SK-N-MC (cell line): Measurements from ENCODE around the gene NEUROD2.

Experiments used
- DNase-seq: peaks from one replicate; pipeline ENCODE4 v3.0.0-alpha.2; 2011; ENCODE audit warnings: low read depth, low spot score
- H3K27ac ChIP-seq: fragments of 200-600 bp; sonication (generic); 2 replicates; pipeline ENCODE4 v1.5.1; 2016; ENCODE audit warnings: mixed run types
- H3K36me3 ChIP-seq: fragments of 200-600 bp; sonication (generic); 2 replicates; pipeline ENCODE4 v1.6.1; 2017; ENCODE audit warnings: antibody characterized with exemption, low read length, mixed read lengths; ENCODE audit not compliant: insufficient read depth
- H3K4me3 ChIP-seq: fragments of 200-600 bp; sonication (generic); 2 replicates; pipeline ENCODE4 v1.5.1; 2016
- H3K9ac ChIP-seq: fragments of 200-600 bp; sonication (generic); 2 replicates; pipeline ENCODE4 v1.8.0; 2017; ENCODE audit warnings: mixed run types, mixed read lengths; ENCODE audit not compliant: insufficient read length
- H3K9me3 ChIP-seq: fragments of 200-600 bp; sonication (generic); 2 replicates; pipeline ENCODE4 v1.6.1; 2017; ENCODE audit warnings: low read depth, mild to moderate bottlenecking, antibody characterized with exemption, low read length, moderate library complexity, mixed read lengths
- EZH2 ChIP-seq: fragments of 200-600 bp; sonication (generic); IDR thresholded peaks from one replicate; pipeline ENCODE4 v1.6.1; 2017; ENCODE audit warnings: antibody characterized with exemption
- FOXP2 ChIP-seq: optimal IDR thresholded peaks from 2 replicates; pipeline ENCODE3; 2011; ENCODE audit warnings: mild to moderate bottlenecking, moderate library complexity; ENCODE audit not compliant: insufficient read depth; ENCODE audit errors: extremely low read length, control extremely low read depth
- POLR2AphosphoS5 ChIP-seq: IDR thresholded peaks from 2 replicates; pipeline ENCODE4 v1.6.1; 2012; ENCODE audit warnings: mild to moderate bottlenecking, low read depth, low read length, borderline replicate concordance

NEUROD2 gene

GRCh38 chr17:39647256-39647655 is 39.5 kb upstream of the NEUROD2 start:
- TF ChIP-seq FOXP2 (no peak), POLR2AphosphoS5 (no peak), EZH2 (no peak)
- H3K27ac ChIP-seq = no peak overlapping the region
- H3K36me3 ChIP-seq = no peaks in the 10 kb centered on the region
- H3K9me3 ChIP-seq = no peaks in the 10 kb centered on the region
- no peak overlapping the region for H3K4me3 ChIP-seq
- H3K9ac ChIP-seq = no peak overlapping the region
- DNase-seq = no peak

GRCh38 chr17:39643271-39643670 is 35.6 kb upstream of the NEUROD2 start:
- TF ChIP-seq FOXP2 = no peak
- no peak for TF ChIP-seq POLR2AphosphoS5
- no peak for TF ChIP-seq EZH2
- Histone ChIP-seq H3K36me3 (no peaks in the 10 kb centered on the region), H3K4me3 (no peak overlapping the region), H3K9me3 (no peaks in the 10 kb centered on the region), H3K27ac (no peak overlapping the region), H3K9ac (no peak overlapping the region)
- DNase-seq = no peak

- Histone ChIP-seq H3K27ac (no peak overlapping the region), H3K9me3 (no peaks in the 10 kb centered on the region), H3K36me3 (no peaks in the 10 kb centered on the region), H3K9ac (no peak overlapping the region), H3K4me3 (no peak overlapping the region)
- no peak for DNase-seq
- TF ChIP-seq FOXP2 (no peak), POLR2AphosphoS5 (no peak), EZH2 (no peak)
Measured at GRCh38 chr17:39642291-39643074, 34.8 kb upstream of the NEUROD2 start.

GRCh38 chr17:39641883-39642282 is 34.2 kb upstream of the NEUROD2 start:
- Histone ChIP-seq H3K27ac (no peak overlapping the region), H3K9me3 (no peaks in the 10 kb centered on the region), H3K9ac (no peak overlapping the region), H3K4me3 (no peak overlapping the region), H3K36me3 (no peaks in the 10 kb centered on the region)
- no peak for DNase-seq
- TF ChIP-seq POLR2AphosphoS5 (no peak), EZH2 (no peak), FOXP2 (no peak)

GRCh38 chr17:39641097-39641496 is 33.4 kb upstream of the NEUROD2 start:
- no peaks in the 10 kb centered on the region for H3K9me3 ChIP-seq
- TF ChIP-seq POLR2AphosphoS5 (no peak), EZH2 (no peak), FOXP2 (no peak)
- H3K36me3 ChIP-seq = no peaks in the 10 kb centered on the region
- no peak overlapping the region for H3K4me3 ChIP-seq
- no peak overlapping the region for H3K9ac ChIP-seq
- no peak for DNase-seq
- no peak overlapping the region for H3K27ac ChIP-seq

- TF ChIP-seq FOXP2 = no peak
- Histone ChIP-seq H3K9me3 (no peaks in the 10 kb centered on the region), H3K27ac (no peak overlapping the region), H3K4me3 (no peak overlapping the region), H3K36me3 (no peaks in the 10 kb centered on the region), H3K9ac (no peak overlapping the region)
- DNase-seq = no peak
Measured at GRCh38 chr17:39640591-39641031, 32.9 kb upstream of the NEUROD2 start.

GRCh38 chr17:39639566-39640458 is 32.1 kb upstream of the NEUROD2 start:
- TF ChIP-seq POLR2AphosphoS5 (no peak), EZH2 (no peak), FOXP2 (no peak)
- no peak for DNase-seq
- Histone ChIP-seq H3K27ac (no peak overlapping the region), H3K9me3 (no peaks in the 10 kb centered on the region), H3K36me3 (no peaks in the 10 kb centered on the region), H3K4me3 (no peak overlapping the region), H3K9ac (no peak overlapping the region)

GRCh38 chr17:39639043-39639442 is 31.3 kb upstream of the NEUROD2 start:
- no peak for DNase-seq
- no peaks in the 10 kb centered on the region for H3K36me3 ChIP-seq
- H3K9ac ChIP-seq = no peak overlapping the region
- H3K27ac ChIP-seq = no peak overlapping the region
- TF ChIP-seq POLR2AphosphoS5 (no peak), FOXP2 (no peak), EZH2 (no peak)
- H3K4me3 ChIP-seq = no peak overlapping the region
- no peaks in the 10 kb centered on the region for H3K9me3 ChIP-seq
